HepG2 (cell line): ENCODE measurements around the gene URB1. TPM values are rescaled to one million over a fixed set of nuclear protein-coding genes. Genes with fewer than 3 reads are reported as not detected.

Experiments
- AGO2 ChIP-seq: fragments of 200-400 bp; formaldehyde crosslinking; optimal IDR thresholded peaks from 2 replicates; pipeline ENCODE3; 2017; ENCODE audit warnings: mild to moderate bottlenecking, low read depth, low read length, moderate library complexity
- HDAC1 ChIP-seq: sonication (generic); formaldehyde crosslinking; IDR thresholded peaks from 2 replicates; pipeline ENCODE4 v1.5.1; 2020; ENCODE audit warnings: mild to moderate bottlenecking, missing genetic modification reagents
- HOXA5 ChIP-seq: sonication (generic); formaldehyde crosslinking; IDR thresholded peaks from 2 replicates; pipeline ENCODE4 v1.4.0; 2020; ENCODE audit warnings: missing genetic modification reagents
- PAF1 ChIP-seq: IDR thresholded peaks from 2 replicates; pipeline ENCODE4 v1.6.1; 2016; ENCODE audit warnings: missing genetic modification reagents, missing compliant biosample characterization
- PLRG1 ChIP-seq: fragments of 450-650 bp; conservative IDR thresholded peaks from 2 replicates; pipeline ENCODE4 v1.6.1; 2016
- SALL1 ChIP-seq: sonication (generic); formaldehyde crosslinking; IDR thresholded peaks from 2 replicates; pipeline ENCODE4 v1.8.0; 2022; ENCODE audit warnings: mild to moderate bottlenecking, missing genetic modification reagents
- SRSF1 ChIP-seq: fragments of 200-400 bp; formaldehyde crosslinking; optimal IDR thresholded peaks from 2 replicates; pipeline ENCODE3; 2017; ENCODE audit warnings: mild to moderate bottlenecking, low read depth, low read length, moderate library complexity
- TCF12 ChIP-seq, 2 experiments: fragments of 450-650 bp in 1 of 2; sonication (generic) in 1 of 2; formaldehyde crosslinking in 1 of 2; IDR thresholded peaks; 2 replicates each; pipeline versions ENCODE4 v1.6.1 to v1.8.0; 2017 to 2022; ENCODE audit warnings: antibody characterized with exemption in 1 of 2, mild to moderate bottlenecking in 1 of 2, missing genetic modification reagents in 1 of 2, moderate library complexity in 1 of 2
- ZFX ChIP-seq: sonication (generic); formaldehyde crosslinking; IDR thresholded peaks from 2 replicates; pipeline ENCODE4 v1.4.0; 2020; ENCODE audit warnings: mild to moderate bottlenecking, low read depth, missing genetic modification reagents, moderate library complexity
- ZNF101 ChIP-seq: sonication (generic); formaldehyde crosslinking; IDR thresholded peaks from 2 replicates; pipeline ENCODE4 v1.4.0; 2020; ENCODE audit warnings: mild to moderate bottlenecking, low read depth, missing genetic modification reagents, borderline replicate concordance
- ZNF121 ChIP-seq: sonication (generic); formaldehyde crosslinking; IDR thresholded peaks from 2 replicates; pipeline ENCODE4 v1.5.0; 2020; ENCODE audit warnings: mild to moderate bottlenecking, missing genetic modification reagents
- ZNF282 ChIP-seq: fragments of 450-650 bp; IDR thresholded peaks from 2 replicates; pipeline ENCODE4 v1.6.1; 2018; ENCODE audit not compliant: partially characterized antibody
- ZNF343 ChIP-seq: sonication (generic); formaldehyde crosslinking; IDR thresholded peaks from 2 replicates; pipeline ENCODE4 v1.4.0; 2020; ENCODE audit warnings: mild to moderate bottlenecking, missing genetic modification reagents
- ZNF552 ChIP-seq: sonication (generic); formaldehyde crosslinking; IDR thresholded peaks from 2 replicates; pipeline ENCODE4 v1.9.0; 2022; ENCODE audit warnings: missing genetic modification reagents, mild to moderate bottlenecking, borderline replicate concordance
- ZNF772 ChIP-seq: sonication (generic); formaldehyde crosslinking; IDR thresholded peaks from 2 replicates; pipeline ENCODE4 v1.5.0; 2020; ENCODE audit warnings: mild to moderate bottlenecking, missing genetic modification reagents
- polyA plus RNA-seq, 8 experiments: library from polyadenylated mRNA; depleted of rRNA in 3 of 8; stranded (reverse) in 7 of 8; unstranded in 1 of 8; fragments of >200 nt; fragmentation: Illumina TruSeq in 4 of 8; extraction: Trizol in 4 of 8; gene quantifications; 2 replicates each; pipeline versions ENCODE4 v1.2.1 to v1.2.3, GENCODE V29; 2011 to 2016; ENCODE audit warnings: low read depth in 4 of 8, missing spikeins in 1 of 8, mixed read lengths in 1 of 8; ENCODE audit not compliant: insufficient read depth in 1 of 8
- total RNA-seq, 5 experiments: library from RNA; depleted of rRNA; stranded (reverse); fragments of >200 nt; fragmentation: Illumina TruSeq; extraction: Trizol; gene quantifications; 2 replicates each; pipeline ENCODE4 v1.2.3, GENCODE V29; 2016; ENCODE audit warnings: low read depth in 1 of 5
- TF ChIP-seq, protein P1 (sequence below): sonication (generic); formaldehyde crosslinking; IDR thresholded peaks from 2 replicates; pipeline ENCODE4 v1.4.0; 2020; ENCODE audit warnings: missing genetic modification reagents, borderline replicate concordance
- TF ChIP-seq, protein P2 (sequence below): sonication (generic); formaldehyde crosslinking; IDR thresholded peaks from 2 replicates; pipeline ENCODE4 v1.9.0; 2022; ENCODE audit warnings: missing genetic modification reagents, mild to moderate bottlenecking, borderline replicate concordance
- TF ChIP-seq, protein P3 (sequence below): sonication (generic); formaldehyde crosslinking; IDR thresholded peaks from 2 replicates; pipeline ENCODE4 v1.4.0; 2020; ENCODE audit warnings: missing genetic modification reagents
- TF ChIP-seq, protein P4 (sequence below), 2 experiments: IDR thresholded peaks; 2 replicates each; pipeline ENCODE4 v1.6.1; 2011 to 2012; ENCODE audit warnings: low read length in 2 of 2, borderline replicate concordance in 1 of 2, low read depth in 1 of 2, mild to moderate bottlenecking in 1 of 2, moderate library complexity in 1 of 2

URB1 gene
- total and polyA plus RNA-seq, 2 of the 13 experiments (the other 11 are each of a cell fraction or from before 2014, with no cell fraction given): 4.5 to 16.7 TPM

DNA sequence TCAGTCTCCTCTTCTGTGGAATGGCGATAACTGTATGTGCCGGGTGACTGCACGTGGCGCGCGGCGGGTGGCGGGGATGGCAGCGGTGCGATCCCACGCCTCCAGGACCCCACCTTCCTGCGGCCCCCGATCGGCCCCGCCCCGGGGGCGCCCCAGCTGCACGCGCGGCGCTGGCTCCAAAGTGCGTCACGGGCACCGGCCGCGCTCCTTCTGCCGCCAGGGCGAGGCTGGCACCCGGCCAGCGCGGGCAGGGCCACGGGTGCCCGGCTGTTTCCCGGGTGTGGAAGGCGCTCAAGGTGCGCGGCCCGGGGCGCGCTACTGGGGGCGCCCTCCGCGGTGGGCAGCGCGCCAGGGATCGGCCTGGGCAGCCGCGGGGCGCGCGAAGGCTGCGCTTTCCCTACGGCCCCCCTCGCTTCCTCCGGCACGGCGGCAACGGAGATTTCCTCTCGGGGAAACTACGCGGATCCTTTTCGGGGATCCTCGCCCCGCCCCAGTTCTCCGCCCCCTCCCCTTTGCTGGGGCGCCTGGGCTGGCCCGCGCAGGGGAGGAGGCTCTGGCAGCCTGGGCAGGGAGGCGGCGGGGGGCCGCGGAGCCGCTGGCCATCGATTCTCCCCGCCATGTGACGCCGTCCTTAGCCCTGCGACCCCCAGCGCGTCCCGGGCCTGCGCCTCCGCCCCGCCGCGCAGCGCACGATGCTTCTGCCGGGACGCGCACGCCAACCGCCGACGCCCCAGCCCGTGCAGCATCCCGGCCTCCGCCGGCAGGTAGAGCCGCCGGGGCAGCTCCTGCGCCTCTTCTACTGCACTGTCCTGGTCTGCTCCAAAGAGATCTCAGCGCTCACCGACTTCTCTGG is 19.6 kb upstream of the URB1 start, which contains the start of gene EVA1C (continued):
- 0 out of 2 replicates have a peak, but pooled peaks have one; percentile 6 for TF ChIP-seq HDAC1
- no peak for TF ChIP-seq PAF1 (CRISPR knock-in tag)
- no peak for TF ChIP-seq TCF12 (IDR thresholded peaks at IDR 0.05)
- no peak for TF ChIP-seq TCF12 (CRISPR knock-in tag; IDR thresholded peaks at IDR 0.05)
- TF ChIP-seq ZNF552 (CRISPR knock-in tag): peak; percentile 68; the same call in 1 of the 2 replicates
- peak; percentile 18 for TF ChIP-seq AGO2
- TF ChIP-seq, protein P1, sequence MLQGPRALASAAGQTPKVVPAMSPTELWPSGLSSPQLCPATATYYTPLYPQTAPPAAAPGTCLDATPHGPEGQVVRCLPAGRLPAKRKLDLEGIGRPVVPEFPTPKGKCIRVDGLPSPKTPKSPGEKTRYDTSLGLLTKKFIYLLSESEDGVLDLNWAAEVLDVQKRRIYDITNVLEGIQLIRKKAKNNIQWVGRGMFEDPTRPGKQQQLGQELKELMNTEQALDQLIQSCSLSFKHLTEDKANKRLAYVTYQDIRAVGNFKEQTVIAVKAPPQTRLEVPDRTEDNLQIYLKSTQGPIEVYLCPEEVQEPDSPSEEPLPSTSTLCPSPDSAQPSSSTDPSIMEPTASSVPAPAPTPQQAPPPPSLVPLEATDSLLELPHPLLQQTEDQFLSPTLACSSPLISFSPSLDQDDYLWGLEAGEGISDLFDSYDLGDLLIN: no peak
- peak; percentile 88 for TF ChIP-seq ZNF121 (CRISPR knock-in tag)
- TF ChIP-seq SRSF1: no peak
- TF ChIP-seq, protein P2, sequence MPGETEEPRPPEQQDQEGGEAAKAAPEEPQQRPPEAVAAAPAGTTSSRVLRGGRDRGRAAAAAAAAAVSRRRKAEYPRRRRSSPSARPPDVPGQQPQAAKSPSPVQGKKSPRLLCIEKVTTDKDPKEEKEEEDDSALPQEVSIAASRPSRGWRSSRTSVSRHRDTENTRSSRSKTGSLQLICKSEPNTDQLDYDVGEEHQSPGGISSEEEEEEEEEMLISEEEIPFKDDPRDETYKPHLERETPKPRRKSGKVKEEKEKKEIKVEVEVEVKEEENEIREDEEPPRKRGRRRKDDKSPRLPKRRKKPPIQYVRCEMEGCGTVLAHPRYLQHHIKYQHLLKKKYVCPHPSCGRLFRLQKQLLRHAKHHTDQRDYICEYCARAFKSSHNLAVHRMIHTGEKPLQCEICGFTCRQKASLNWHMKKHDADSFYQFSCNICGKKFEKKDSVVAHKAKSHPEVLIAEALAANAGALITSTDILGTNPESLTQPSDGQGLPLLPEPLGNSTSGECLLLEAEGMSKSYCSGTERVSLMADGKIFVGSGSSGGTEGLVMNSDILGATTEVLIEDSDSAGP (CRISPR knock-in tag): peak; percentile 18; the same call in 1 of the 2 replicates
- TF ChIP-seq, protein P3, sequence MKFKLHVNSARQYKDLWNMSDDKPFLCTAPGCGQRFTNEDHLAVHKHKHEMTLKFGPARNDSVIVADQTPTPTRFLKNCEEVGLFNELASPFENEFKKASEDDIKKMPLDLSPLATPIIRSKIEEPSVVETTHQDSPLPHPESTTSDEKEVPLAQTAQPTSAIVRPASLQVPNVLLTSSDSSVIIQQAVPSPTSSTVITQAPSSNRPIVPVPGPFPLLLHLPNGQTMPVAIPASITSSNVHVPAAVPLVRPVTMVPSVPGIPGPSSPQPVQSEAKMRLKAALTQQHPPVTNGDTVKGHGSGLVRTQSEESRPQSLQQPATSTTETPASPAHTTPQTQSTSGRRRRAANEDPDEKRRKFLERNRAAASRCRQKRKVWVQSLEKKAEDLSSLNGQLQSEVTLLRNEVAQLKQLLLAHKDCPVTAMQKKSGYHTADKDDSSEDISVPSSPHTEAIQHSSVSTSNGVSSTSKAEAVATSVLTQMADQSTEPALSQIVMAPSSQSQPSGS (CRISPR knock-in tag): no peak
- TF ChIP-seq ZNF343 (CRISPR knock-in tag): no peak
- peak; percentile 33; the same call in 1 of the 2 replicates for TF ChIP-seq ZFX (CRISPR knock-in tag)
- TF ChIP-seq SALL1 (CRISPR knock-in tag): peak; percentile 20; the same call in 1 of the 2 replicates
- no peak for TF ChIP-seq ZNF282
- TF ChIP-seq, protein P4, sequence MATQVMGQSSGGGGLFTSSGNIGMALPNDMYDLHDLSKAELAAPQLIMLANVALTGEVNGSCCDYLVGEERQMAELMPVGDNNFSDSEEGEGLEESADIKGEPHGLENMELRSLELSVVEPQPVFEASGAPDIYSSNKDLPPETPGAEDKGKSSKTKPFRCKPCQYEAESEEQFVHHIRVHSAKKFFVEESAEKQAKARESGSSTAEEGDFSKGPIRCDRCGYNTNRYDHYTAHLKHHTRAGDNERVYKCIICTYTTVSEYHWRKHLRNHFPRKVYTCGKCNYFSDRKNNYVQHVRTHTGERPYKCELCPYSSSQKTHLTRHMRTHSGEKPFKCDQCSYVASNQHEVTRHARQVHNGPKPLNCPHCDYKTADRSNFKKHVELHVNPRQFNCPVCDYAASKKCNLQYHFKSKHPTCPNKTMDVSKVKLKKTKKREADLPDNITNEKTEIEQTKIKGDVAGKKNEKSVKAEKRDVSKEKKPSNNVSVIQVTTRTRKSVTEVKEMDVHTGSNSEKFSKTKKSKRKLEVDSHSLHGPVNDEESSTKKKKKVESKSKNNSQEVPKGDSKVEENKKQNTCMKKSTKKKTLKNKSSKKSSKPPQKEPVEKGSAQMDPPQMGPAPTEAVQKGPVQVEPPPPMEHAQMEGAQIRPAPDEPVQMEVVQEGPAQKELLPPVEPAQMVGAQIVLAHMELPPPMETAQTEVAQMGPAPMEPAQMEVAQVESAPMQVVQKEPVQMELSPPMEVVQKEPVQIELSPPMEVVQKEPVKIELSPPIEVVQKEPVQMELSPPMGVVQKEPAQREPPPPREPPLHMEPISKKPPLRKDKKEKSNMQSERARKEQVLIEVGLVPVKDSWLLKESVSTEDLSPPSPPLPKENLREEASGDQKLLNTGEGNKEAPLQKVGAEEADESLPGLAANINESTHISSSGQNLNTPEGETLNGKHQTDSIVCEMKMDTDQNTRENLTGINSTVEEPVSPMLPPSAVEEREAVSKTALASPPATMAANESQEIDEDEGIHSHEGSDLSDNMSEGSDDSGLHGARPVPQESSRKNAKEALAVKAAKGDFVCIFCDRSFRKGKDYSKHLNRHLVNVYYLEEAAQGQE (IDR thresholded peaks at IDR 0.05; ENCODE audit: borderline replicate concordance in 1 of 2, low read depth in 1 of 2, low read length in 2 of 2): no peak
- no peak for TF ChIP-seq HOXA5 (CRISPR knock-in tag)
- TF ChIP-seq ZNF101 (CRISPR knock-in tag): no peak
- no peak for TF ChIP-seq PLRG1
- TF ChIP-seq ZNF772 (CRISPR knock-in tag): 0 out of 2 replicates have a peak, but pooled peaks have one; percentile 26
